Stimulated activated CD8-positive, alpha-beta memory T cell treated with anti-CD3 and anti-CD28 coated beads, Interleukin-12 subunit alpha, Interleukin-12 subunit beta, amount 100 ng/mL, for 24 hours (primary cell): Measurements from ENCODE around the gene ZNF582.
"Not testable (repeated sequence)": the region's sequence is repeated elsewhere in the genome, so short reads cannot be mapped to it uniquely, and the experiment has no call there.

ENCODE experiments used
- DNase-seq: peaks from one replicate; pipeline ENCODE4 v3.0.0-alpha.2; 2020; ENCODE audit errors: extremely low read depth

Gene ZNF582

DNA sequence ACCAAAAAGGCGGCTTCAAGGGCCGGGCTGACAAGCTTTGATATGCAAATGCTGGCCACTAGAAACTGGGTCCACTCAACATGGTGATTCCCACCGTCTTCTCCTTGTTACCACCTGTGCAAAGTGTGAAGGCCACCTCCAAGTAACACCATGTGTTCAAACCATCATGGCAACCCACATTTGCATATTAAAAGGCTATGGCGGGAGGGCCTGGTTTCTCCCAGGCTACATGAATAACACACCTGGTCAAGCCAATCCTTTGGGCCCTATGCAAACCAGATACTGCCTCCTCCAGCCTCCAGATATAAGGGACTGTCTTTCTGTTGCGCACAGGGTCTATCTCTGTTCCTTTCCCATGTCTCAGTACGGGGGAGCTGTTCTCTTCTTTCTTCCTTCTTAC lies 42.1 kb downstream of the ZNF582 start:
- DNase-seq, result no peak

DNA sequence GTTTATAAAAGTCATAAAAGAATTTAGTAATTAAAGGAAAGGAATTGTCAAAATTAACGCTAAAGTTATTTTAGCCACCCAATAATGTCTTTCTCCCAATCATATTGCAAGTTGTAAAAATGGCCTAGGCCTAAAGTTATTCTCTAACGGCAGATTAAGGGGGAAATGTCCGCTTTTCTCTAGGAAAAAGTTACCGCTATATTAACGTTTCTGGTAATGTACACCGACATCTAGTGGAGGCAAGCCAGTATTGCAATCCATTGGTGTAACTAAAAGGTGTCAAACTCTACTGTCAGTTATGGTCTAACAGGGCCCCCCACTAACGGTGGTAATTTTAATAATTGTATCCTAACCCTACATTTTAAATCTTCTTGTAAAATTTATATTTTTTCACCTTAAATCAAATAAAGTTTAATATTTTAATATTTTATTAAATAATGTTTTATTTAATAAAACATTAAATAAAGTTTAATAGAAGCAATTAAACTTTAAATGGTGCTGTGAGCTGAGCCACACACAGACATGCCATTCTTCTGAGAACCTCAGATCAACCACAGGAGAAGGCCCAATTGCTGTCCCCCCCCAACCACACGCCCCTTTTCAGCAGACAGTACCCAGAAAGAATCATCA lies 42.8 kb downstream of the ZNF582 start:
- no peak for DNase-seq

DNA sequence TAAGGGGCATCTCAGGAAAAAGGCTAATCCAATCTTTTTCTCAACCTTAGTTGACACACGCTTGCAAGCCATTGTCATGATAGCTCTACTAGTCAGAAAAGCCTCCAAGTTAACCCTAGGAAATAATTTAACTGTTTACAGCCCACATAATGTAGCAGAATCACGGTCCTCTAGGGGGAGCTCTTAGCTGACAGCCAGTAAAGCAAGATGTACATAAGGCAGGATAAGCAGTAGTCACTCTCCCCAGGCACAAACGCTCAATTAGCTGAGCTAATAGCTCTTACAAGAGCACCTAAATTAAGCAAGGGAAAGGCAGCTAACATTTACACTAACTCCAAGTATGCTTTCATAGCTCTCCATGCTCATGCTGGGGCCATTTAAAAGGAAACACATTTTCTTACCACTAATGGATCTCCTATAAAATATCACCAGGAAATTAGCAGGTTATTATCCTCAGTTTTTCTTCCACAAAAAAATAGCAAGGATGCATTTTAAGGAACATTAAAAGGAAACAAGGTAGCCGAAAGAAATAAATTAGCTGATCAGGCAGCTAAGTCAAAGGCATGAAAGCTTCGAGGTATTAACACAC lies 45.0 kb downstream of the ZNF582 start:
- DNase-seq, result no peak

DNA sequence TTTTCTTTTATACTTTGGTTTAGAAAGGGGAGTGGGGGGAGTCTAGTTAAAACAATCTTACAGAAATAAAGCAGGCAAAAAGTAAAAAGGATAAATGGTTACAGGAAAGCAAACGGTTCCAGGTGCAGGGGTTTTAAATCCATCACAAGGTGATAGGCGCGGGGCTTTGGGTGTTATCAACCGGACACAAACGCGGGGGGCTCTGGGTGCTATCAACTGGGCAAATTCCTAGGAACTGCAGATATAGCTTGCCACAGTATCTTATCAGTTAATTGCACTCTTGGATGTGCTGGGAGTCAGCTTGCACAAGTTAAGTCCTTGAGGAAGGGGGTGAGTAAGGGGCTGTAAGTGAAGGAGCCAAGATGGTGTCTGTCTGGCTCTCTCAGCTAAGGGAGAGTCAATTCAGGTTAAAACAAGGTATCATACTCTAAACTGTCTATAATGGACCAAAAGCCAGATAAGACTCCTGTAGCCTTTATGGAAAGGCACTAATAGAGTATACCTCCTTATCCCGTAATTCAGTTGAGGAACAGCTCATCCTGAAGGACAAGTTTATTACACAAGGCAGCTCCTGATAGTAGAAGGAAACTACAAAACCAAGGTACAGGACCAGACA lies 46.1 kb downstream of the ZNF582 start:
- DNase-seq, result no peak

DNA sequence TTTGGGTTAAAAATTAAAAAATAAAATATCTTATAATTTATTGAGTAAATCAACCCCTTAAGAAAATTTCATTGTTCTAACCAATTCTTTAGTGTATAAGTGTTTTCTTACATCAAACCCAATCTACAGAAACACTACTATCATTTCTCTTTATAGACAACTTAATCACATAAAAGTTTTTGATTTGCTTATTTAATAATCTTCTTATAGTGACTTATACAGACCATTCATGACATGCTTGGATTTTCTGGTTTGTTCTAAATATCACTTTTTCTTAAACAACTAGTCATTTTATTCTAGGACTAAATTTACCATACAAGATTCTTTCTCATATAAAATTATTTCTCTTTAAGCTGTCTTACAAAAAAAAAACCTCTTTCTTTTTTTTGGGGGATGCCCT lies 51.4 kb downstream of the ZNF582 start:
- no peak for DNase-seq

DNA sequence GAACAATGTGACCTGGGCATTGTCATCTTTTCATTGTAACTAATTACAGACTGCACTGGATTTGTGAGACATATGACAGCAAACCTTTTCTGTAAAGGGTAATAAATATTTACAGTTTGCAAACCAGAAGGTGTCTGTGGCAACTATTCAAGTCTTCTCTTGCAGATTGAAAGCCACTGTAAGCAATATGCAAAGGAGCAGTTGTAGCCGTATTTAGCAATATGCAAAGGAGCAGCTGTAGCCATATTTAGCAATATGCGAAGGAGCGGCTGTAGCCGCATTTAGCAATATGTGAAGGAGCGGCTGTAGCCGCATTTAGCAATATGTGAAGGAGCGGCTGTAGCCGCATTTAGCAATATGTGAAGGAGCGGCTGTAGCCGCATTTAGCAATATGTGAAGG lies 54.3 kb downstream of the ZNF582 start:
- not testable (repeated sequence) for DNase-seq

DNA sequence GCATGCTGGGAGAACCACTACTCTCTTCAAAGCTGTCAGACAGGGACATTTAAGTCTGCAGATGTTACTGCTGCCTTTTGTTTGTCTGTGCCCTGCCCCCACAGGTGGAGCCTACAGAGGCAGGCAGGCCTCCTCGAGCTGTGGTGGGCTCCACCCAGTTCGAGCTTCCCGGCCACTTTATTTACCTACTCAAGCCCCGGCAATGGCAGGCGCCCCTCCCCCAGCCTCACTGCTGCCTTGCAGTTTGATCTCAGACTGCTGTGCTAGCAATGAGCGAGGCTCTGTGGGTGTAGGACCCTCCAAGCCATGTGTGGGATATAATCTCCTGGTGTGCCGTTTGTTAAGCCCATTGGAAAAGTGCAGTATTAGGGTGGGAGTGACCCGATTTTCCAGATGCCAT lies 56.3 kb downstream of the ZNF582 start:
- DNase-seq, result not testable (repeated sequence)

DNA sequence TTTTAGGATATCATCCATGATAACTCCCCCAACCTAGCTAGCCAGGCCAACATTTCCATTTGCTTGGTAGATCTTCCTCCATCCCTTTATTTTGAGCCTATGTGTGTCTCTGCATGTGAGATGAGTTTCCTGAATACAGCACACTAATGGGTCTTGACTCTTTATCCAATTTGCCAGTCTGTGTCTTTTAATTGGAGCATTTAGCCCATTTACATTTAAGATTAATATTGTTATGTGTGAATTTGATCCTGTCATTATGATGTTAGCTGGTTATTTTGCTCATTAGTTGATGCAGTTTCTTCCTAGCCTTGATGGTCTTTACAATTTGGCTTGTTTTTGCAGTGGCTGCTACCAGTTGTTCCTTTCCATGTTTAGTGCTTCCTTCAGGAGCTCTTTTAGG lies 58.0 kb downstream of the ZNF582 start:
- DNase-seq, result not testable (repeated sequence)

DNA sequence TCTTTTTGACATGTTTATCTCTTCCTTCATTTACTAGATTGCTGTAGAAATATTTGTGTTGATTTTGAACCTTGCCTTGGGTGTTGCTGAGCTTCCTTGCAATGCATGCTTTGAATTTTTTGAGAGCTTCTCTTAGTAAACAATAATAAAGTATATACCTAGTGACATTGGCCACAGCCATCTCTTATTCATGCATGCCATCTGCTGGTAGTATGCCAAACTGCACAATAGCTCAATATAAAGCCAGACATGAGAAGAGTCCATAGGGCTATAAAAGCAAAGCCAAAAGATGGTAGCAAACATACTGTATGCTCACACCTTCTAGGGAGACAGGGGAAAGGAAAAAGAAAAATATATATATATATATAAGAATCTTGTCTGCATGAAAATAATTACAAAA lies 59.8 kb downstream of the ZNF582 start:
- no peak for DNase-seq
